Peyer's patch (tissue), 4 donors: Measurements from ENCODE around the gene ENPP1.

Experiments
- CTCF ChIP-seq, 6 experiments: fragments of 450-650 bp in 4 of 6; fragments of 200-600 bp in 2 of 6; sonication (generic) in 1 of 6; IDR thresholded peaks; one replicate each; pipeline ENCODE4 v1.5.1; 2017 to 2019; ENCODE audit warnings: antibody characterized with exemption in 6 of 6, mild to moderate bottlenecking in 3 of 6, moderate library complexity in 1 of 6
- POLR2A ChIP-seq, 2 donors: fragments of 450-650 bp; IDR thresholded peaks; one replicate each; pipeline ENCODE4 v1.5.1; 2017; ENCODE audit warnings: antibody characterized with exemption in 2 of 2, mild to moderate bottlenecking in 2 of 2, moderate library complexity in 2 of 2

DNA sequence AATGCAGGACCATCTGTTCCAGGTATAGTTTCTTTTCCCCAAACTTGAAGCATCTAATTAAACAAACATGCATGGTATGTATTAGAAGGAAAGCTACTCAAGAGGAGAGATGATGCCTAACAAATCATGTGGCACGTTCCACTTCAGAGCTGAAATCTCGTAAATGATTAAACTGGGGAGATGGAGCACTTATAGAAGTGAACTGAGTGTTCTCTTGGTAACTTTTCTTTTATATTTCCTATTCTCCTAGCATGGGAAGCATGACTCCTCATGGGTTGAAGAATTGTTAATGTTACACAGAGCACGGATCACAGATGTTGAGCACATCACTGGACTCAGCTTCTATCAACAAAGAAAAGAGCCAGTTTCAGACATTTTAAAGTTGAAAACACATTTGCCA is 82.3 kb downstream of the ENPP1 start:
- TF ChIP-seq CTCF (IDR thresholded peaks at IDR 0.05) (no peak), POLR2A (IDR thresholded peaks at IDR 0.05) (no peak)
